Measurements from ENCODE around the gene EVC2.
"Not testable (repeated sequence)": the region's sequence is repeated elsewhere in the genome, so short reads cannot be mapped to it uniquely, and the experiment has no call there.

Gene EVC2

GRCh38 chr4:5618051-5618960 lies 90.1 kb downstream of the EVC2 start:
- DNase-seq (ENCODE audit: low spot score): no peak

DNA sequence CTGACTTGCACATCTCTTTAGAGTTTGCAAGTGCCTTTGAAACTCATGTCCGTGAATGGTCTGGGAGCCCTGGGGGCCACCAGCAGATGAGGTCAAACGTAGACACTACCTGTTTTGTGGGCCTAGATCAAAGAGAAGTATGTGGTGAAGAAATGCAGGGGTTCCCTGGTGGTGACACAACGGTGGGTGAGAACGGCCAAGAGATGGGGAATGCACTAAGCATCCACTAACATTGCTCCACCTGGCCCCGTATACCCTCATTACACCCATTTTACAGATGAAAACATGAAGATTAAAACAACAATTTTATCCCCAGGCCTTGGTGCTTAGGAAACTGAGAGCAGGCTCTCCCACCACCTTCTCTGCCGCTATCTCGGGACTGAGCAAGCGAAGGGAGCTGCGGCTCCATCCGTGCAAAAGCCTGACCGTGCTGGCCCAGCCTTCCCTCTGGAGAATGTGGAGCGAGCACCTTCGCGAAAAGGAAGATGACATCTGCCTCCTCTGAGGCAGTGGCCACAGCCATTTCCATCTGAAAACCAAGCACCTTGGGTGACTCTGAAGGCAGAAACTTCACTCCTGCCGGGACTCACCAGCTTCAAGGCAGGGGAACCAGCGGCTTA lies 91.9 kb downstream of the EVC2 start:
- DNase-seq (ENCODE audit: low spot score): no peak

DNA sequence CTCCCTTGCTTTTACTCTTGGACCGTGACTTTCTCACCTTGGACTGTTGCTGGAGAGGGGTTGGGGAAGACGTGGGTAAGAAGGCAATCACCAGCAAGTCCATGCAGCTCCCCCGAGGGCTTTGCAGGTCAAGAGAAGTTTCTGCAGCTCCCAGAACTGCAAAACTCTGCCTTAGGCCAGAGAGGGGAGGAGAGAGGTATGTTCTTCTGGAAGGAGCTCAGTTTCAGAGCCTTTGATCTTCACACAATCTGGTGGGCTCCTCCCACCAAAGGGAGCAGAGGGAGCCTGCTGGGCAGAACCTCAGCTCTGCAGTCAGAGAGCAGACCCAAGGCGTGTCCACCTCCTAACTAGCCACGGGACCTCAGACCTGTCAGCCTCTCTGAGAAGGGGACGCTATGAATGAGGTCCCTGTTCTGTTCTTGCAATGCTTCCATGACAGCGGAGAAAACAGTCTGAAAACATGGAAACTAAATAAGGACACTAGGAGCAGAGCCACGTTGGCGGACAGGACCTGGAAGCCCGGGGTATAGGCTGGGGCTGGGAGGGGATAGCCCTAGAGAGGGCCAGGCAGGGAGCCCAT lies 92.8 kb downstream of the EVC2 start:
- no peak for DNase-seq (ENCODE audit: low spot score)

DNA sequence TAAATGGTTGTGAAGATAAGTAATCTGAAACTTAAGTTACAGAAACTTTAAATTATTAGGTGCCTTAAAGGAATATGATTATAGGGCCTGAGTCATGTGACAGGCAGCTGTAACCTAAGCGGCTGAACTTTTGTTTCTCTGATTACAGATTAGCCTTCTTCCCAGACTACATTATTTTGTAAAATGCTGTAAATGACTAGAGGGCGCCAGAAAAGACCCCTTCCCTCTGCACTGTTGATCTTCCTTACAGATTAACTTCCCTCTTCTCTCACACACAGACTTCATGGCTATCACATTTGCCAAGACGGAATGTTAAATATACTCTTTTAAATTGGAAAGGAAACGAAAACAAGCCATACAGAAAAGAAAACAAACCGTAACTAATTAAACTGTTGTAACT lies 96.6 kb downstream of the EVC2 start:
- DNase-seq (ENCODE audit: low spot score): no peak

- DNase-seq (ENCODE audit: low spot score): no peak
Measured at GRCh38 chr4:5609306-5610007, 98.9 kb downstream of the EVC2 start.

DNA sequence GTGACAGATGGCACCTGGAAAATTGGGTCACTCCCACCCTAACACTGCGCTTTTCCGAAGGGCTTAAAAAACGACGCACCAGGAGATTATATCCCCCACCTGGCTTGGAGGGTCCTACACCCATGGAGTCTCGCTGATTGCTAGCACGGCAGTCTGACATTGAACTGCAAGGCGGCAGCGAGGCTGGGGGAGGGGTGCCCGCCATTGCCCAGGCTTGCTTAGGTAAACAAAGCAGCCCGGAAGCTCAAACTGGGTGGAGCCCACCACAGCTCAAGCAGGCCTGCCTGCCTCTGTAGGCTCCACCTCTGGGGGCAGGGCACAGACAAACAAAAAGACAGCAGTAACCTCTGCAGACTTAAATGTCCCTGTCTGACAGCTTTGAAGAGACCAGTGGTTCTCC lies 114.5 kb downstream of the EVC2 start:
- DNase-seq (ENCODE audit: low spot score): not testable (repeated sequence)

GRCh38 chr4:5592272-5592671 lies 116.1 kb downstream of the EVC2 start:
- DNase-seq (ENCODE audit: low spot score): no peak

DNA sequence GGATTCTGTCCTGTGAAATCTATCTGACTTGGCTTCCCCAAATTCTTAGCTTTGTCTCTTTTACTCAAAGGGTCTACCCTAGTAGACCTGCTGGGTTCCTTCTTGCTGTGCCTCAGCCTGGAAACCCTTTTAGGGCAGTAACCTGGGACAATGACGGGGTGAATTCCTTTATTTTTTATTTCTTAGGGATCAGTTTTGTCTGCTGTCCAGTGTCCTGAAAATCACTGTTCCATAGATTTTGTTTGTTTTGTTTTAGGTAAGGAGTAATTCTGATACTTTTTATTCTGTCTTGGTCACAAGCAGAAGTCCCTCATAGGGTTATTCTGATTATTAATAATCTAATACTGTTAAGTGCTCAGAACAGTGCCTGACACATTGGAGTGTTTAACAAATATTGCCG lies 118.9 kb downstream of the EVC2 start:
- no peak for DNase-seq (ENCODE audit: low spot score)

- no peak for DNase-seq (ENCODE audit: low spot score)
Measured at GRCh38 chr4:5588046-5588445, 120.3 kb downstream of the EVC2 start.

GRCh38 chr4:5575941-5576340 lies 132.4 kb downstream of the EVC2 start:
- no peak for DNase-seq (ENCODE audit: low spot score)

DNA sequence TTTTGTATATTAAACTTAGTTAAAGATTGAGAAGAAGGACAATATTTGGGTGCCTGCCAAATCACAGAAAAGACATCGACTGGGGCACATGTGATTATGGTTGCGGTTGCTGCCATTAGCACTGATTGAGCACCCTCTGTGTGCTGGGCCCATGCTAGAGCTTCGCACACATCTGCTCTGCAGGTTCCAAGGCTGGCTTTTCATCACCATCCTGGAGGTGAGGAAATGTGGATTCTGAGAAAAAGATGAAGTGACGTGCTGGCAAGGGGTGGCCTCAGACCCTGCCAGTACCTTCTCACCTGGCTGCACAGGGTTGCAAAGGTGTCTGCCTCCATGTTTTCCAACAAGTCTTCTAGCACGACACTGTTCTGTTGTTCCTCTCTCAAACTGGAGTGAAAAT lies 134.0 kb downstream of the EVC2 start:
- DNase-seq (ENCODE audit: low spot score): no peak

- no peak for DNase-seq (ENCODE audit: low spot score)
Measured at GRCh38 chr4:5573965-5574364, 134.4 kb downstream of the EVC2 start.

- DNase-seq (ENCODE audit: low spot score): no peak
Measured at GRCh38 chr4:5572751-5573150, 135.6 kb downstream of the EVC2 start.

GRCh38 chr4:5572114-5572513 lies 136.2 kb downstream of the EVC2 start:
- DNase-seq (ENCODE audit: low spot score): no peak

DNA sequence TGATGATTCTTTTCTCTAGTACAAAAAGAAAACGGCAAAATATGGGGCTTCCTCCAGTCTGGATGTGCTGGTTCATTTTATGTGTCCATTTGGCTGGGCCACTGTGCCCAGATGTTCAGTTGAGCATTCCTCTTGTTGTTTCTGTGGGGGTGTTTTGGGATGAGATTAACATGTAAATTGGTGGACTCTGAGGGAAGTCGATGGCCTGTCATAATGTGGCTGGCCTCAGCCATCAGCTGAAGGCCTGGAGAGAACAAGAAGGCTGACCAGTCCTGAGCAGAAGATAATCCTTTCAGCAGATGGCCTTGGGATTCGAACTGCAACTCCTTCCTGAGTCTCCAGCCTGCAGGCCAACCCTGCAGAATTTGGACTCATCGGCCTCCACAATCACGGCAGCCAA lies 136.7 kb downstream of the EVC2 start:
- DNase-seq (ENCODE audit: low spot score): no peak

- no peak for DNase-seq (ENCODE audit: low spot score)
Measured at GRCh38 chr4:5569451-5569850, 138.9 kb downstream of the EVC2 start.

DNA sequence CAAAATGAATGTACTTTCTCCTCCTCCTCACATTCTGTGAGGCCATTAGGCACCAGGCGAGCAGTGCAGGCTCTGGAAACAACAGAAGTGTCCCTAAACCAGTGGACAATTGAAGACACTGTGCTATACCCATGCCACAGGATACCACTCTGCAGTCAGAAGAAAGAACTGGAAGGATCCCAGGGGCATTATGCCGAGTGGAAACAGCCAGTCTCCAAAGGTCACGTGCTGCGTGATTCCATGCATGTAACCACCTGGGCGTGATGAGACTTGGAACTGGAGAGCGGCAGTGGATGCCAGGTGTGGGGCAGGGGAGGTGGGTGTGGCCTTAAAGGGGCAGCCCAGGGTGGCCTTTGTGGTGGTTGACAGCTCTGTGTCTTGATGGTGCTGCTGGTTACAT lies 139.4 kb downstream of the EVC2 start:
- no peak for DNase-seq (ENCODE audit: low spot score)

- DNase-seq (ENCODE audit: low spot score): no peak
Measured at GRCh38 chr4:5568336-5568735, 140.0 kb downstream of the EVC2 start.

DNA sequence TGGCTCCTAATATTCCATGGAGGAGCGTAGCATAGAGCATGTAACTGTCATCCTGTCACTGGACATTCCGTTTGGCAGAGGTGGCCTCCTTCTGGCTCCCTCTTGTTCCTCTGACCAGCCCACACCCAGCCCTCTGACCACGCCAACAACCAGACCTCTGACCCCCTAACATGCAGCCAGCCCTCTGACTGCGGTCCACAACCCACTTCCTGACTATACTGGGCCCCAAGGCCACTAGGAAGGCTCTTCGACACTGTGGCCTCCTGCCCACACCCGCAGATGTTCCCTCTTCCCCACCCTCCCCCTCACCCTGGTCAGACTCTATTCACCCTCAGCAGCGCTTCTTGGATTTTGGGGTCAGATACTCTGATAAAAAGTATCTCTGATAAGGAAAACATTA lies 141.4 kb downstream of the EVC2 start:
- DNase-seq (ENCODE audit: low spot score): no peak

DNA sequence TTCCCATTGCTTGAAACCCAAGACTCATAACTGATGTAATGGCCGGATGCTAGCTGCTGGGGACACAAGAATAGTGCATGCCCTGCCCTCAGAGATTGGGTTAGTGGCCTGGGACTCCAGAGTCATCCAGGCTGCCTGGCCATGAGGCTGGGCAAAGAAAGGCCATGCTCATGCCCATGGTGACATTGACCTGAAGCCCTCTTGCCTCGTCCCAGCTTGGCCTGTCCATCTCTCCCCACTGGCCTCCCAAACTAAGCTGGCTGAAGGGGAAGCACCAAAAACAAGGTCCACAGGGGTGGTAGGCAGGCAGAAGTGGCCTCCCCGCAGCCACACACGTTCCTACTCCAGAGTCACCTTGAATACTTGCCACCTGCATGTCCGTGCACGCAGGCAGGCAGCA lies 141.8 kb downstream of the EVC2 start:
- DNase-seq (ENCODE audit: low spot score): no peak

DNA sequence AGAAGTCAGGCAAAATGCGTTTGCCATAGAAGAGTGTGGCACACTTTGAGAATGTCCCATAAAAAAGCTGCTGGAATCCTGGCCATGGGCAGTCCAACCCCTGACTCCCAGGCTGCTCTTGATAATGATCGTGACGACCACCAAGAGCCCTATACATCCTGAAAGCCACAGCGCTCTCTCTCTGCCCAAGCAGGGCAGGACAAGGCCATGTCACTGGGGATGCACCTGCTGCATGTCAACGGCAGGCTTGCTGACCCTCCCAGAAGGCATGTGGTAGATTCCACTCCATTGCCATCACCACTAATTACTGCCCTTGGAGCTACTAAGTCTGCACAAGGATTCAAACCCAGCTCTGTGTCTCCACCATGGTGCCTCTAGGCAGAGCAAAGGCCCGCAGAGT lies 144.5 kb downstream of the EVC2 start:
- DNase-seq (ENCODE audit: low spot score): no peak

GRCh38 chr4:5562476-5562875 lies 145.9 kb downstream of the EVC2 start:
- DNase-seq (ENCODE audit: low spot score): no peak

- DNase-seq (ENCODE audit: low spot score): no peak
Measured at GRCh38 chr4:5561286-5561685, 147.1 kb downstream of the EVC2 start.

Measured in globus pallidus (tissue), 1 donor.